HT-29 (cell line): Measurements from ENCODE around the gene NEBL. TPM values are rescaled to one million over a fixed set of nuclear protein-coding genes. Genes with fewer than 3 reads are reported as not detected.
"Not testable (repeated sequence)": the region's sequence is repeated elsewhere in the genome, so short reads cannot be mapped to it uniquely, and the experiment has no call there.

ENCODE experiments used
- DNase-seq: peaks from one replicate; pipeline ENCODE4 v3.0.0-alpha.2; 2015; ENCODE audit warnings: low spot score
- total RNA-seq: library from RNA; depleted of rRNA; stranded (reverse); fragments of >200 nt; shearing (Covaris generic); gene quantifications from 2 replicates; pipeline ENCODE4 v1.2.3, GENCODE V29; 2014; rRNA removed

The NEBL gene
- 0.68 and 2.2 TPM in 2 replicates for total RNA-seq

DNA sequence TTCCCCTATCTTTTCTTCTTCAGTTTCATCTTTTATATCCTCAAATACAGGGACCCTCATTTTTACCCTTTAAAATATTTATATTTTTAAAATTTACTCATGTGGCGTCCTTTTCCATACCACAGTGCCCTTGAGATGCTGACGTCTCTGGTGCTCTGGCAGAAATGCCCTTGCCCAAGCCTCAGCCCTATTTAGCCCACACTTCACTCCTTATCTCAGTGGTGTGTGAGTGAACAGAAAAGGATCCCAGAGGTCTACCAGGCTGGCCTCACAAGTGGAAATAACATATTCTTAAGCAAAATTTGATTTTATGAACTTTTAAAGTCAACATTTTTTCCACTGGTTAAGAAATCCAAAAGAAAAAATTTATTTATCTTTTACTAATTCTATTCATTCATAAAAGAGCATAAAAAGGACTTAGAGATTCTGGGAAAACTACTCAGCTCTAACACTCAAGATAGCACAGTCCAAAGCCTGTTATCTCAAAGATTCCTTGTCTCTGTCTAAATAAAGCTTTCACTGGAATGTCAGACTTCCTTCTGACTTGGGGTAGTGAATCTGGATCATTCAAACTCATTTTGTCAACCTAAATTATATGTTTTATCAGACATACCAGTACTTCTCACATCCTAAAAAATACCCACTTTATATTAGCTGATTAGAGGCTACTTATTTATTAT is at the start of gene NEBL:
Gene NEBL (minus strand): TSS at position 166 of the 680 bp plus-strand sequence. CDS start 106 bp downstream, at position 60.
- no peak for DNase-seq

DNA sequence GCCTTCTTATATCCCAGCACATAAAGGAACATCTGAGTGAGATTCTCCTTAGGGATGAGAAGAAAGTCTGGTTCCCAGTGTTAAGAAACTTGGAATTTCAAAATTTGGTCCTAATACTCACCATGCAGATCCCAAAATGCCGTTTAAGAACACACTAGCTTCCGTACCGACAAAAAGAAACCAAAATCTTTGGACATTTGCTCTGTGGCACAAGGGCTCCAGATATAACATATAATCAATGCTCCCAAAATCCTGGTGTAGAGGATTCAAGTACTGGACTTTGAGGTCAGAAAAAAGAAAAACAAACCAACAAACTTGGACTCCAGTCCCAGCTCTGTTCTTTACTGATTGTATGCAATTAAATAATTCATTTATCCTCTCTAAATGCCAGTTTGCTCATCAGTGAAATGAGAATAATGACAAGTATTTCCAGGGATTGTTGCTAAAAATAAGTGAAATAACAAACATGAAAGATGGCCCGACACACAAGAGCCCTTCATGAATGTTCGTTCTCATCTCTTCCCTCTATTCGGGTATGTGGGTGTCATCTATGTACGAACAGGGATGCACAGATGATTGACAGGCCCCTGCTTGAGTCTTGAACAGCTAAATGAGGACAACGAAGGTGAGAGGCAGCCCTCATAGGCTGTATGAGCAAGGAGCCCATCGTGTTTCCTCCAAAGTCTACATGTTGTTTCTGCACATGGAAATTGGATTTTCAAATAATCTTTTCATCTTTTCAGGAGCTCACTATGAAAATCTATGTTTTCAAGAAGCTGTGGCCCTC is 48.6 kb upstream of the NEBL start:
- no peak for DNase-seq

DNA sequence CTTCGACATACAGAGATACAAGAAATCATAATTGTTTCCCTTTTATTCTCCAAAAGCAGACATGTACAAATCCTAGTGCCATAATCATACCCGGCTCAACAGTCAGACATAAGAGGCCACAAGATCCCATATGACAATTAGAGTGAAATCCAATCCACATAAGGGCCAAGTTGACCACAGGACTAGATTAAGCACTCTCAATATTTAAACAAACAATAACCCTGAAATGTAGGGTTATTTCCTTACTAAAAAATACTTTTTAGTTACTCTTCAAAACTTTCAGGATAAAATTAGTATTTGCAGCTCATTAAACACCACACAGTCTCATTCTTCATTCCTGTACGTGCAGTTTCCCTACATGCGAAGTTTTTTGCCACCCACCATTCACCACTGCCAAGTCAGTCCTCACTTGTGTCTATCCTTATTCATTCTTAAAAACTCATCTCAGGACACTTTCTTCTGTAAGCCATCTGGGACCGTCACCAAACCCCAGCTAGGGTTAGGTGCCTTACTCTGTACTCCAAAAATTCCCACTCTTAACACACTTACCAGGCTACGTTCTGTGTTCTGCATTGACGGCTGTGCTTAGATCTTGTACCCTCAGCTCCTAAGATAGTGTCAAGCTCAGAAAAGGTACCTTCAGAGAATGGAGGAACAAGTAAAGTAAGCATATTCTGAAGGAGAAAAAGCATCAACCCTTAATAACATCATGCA is 47.8 kb upstream of the NEBL start:
- DNase-seq = no peak

GRCh38 chr10:20939414-20939813 is 42.3 kb upstream of the NEBL start:
- DNase-seq = not testable (repeated sequence)

GRCh38 chr10:20936396-20936795 is 39.3 kb upstream of the NEBL start:
- DNase-seq = no peak

GRCh38 chr10:20935931-20936330 is 38.8 kb upstream of the NEBL start:
- no peak for DNase-seq

GRCh38 chr10:20935301-20935700 is 38.2 kb upstream of the NEBL start:
- DNase-seq = no peak

DNA sequence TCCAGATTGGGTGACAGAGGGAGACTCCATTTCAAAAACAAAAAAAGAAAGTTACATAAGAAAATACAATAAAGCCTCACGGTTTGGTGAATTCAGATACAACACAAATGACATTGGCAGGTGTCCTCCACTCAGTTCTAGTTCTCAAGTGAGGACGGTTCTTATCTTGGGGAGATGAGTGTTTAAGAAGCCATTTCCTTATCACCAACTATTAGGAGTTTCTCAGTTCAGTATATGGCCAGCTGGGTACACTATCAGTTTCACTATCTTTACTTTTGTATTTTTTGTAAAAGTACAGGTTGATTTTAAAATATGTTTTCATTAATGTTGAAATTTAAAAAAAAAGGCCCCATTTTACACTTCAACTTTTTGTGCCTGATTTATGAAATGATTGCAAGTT is 36.6 kb upstream of the NEBL start:
- no peak for DNase-seq

DNA sequence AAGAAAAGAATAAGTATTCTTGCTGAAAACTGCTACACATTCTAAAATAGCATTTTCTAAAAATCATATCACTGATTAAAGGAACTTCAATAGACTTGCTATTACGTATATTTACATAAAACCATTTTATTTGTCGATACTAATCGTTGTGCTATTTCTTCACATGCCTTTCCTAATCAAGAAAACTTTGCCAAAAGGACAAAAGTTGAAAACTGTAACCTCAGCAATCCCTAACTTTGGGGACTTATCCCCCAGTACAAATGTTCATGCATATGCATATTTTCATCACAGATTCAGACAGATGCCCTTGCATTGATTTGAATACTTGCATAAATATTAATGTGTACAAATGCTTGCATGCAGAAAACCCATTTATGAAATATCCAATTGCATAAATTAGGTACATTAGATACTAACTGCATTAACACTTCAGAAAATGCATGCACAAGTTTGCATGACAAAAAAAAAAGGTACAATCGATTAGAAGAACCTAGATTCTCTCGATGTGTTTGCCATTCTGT is 35.6 kb upstream of the NEBL start:
- DNase-seq = no peak

DNA sequence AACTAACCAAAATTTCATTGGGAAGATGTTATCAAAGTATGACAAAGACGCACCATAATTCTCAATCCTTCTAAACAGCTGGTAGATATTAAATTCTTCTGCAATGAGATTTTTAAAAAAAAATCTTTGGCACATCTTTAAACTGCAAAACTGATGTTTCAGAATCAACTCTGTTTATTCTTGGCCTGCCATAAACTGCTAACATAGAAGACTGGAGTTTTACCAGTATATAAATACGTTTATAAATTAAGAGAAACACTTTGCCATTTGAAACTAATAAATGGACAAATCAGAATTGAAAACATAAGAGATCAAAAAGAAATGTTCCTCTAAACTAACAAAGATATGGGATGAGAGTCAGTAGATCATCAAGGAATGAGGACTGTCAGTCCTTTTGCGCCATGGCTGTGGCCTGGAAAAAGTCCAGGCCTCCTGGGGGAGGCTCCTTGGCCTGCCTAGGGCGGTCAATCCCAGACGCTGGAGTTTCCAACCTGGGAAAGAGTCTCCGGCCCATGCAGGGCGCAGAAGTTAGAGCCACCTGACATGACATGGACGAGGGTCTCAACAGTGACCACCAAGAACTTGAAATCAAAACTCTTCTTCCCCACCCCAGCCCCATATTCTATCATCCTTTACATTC is 34.2 kb upstream of the NEBL start:
- DNase-seq = no peak

GRCh38 chr10:20927456-20927855 is 30.3 kb upstream of the NEBL start:
- DNase-seq = no peak

- no peak for DNase-seq
These were observed 25.3 kb upstream of the NEBL start for GRCh38 chr10:20922451-20922850.

- no peak for DNase-seq
These were observed 24.9 kb upstream of the NEBL start for GRCh38 chr10:20922033-20922432.

DNA sequence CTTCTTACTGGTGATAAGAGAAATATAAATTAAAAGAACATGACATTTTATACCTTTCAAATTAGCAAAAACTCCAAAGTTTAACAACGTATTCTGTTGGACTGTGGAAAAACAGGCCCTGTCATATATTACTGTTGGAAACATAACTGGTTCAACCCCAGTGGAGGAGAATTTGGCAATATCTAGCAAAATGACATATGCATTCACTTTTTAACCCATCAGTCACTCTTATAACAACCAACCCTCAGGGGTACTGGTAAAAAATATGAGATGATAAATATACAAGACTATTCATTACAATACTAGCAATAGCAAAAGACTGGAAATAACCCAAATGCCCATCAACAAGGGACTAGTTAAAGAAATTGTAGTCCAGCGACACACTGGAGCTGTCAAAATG is 22.9 kb upstream of the NEBL start:
- no peak for DNase-seq

DNA sequence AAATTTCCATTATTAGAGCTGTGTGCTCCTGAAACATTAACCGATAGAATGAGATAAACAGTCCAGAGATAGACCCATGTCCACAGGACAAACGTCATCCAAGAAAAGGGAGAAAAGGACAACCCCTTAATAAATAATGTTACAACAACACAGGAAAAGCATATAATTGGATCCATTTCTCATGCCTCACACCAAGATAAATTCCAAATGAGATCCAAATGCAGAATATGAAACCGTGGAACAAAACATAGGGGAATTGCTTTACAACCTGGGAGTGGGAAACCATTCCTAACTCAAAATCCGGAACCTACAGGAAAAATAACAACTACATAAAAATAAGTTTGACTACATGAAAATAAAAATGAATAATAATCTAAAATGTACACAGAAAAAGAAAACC is 22.4 kb upstream of the NEBL start:
- no peak for DNase-seq

GRCh38 chr10:20916976-20917375 is 19.9 kb upstream of the NEBL start:
- no peak for DNase-seq

DNA sequence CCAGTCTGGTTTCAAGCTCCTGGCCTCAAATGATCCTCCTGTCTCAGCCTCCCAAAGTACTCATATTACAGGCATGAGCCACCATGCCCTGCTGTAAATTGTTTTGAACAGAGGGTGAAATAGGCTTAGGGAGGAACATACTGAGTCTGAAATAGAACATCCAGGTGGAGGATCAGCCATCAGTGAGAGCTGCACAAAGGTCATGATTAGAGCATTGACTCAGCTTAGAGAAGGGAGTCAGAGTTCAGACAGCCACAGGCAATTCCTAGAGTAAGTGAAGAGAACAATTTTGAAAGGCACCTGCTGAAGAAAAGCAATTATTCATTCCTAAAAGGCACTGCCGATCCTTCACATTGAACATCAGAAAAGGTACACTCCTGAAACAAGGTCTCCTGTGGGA is 15.9 kb upstream of the NEBL start:
- DNase-seq = no peak

- no peak for DNase-seq
These were observed 14.5 kb upstream of the NEBL start for GRCh38 chr10:20911626-20912025.

DNA sequence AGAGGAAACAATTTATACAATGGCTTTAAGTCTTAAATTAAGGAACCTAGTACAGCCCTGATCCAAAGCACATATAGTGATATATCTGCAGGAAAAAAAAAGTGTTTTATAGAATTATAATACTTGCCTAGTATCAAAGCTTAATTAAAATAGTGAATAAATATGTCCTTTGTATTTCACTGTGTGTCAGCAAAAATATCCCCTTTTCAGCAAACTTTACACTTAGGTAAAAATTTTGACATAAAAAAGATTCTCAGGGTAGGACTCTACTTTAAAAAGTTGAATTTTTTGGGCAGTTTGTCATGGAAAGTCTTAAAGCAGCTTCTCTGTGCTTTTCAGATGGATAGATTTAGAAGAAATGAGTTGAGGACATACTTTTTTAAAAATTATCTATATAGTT is 12.7 kb upstream of the NEBL start:
- DNase-seq = no peak

GRCh38 chr10:20908391-20908790 is 11.3 kb upstream of the NEBL start:
- no peak for DNase-seq

DNA sequence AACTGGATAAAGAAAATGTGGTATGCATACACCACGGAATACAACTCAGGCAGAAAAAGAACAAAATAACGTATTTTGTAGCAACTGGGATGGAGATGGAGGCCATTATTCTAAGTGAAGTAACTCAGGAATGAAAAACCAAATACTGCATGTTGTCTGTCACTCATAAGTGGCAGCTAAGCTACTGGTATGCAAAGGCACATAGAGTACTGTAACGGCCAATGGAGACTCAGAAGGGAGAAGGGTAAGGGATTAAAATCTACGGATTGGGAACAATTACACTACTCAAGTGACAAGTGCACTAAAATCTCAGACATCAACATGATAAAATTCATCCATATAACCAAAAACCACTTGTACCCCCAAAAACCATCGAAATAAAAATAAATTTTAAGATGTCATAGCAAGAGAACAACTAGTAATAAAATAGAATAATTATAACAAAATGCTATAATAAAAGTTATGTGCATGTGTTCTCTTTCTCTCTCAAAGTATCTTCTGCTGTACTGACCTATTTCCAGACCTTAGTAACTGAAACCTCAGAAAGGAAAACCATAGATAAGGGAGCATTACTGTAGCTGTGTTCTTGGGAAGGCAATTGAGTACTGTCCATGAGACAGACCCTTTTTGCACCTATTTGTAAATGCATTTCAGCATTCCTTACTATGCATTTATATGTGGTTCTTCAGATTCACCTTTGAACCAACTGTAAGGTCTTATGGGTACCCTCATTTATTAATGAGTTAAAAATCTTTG is 6.7 kb upstream of the NEBL start:
- DNase-seq = no peak
